ENCODE results near the gene MTHFD1. TPM values are rescaled to one million over a fixed set of nuclear protein-coding genes. Genes with fewer than 3 reads are reported as not detected.
"Not testable (repeated sequence)": the region's sequence is repeated elsewhere in the genome, so short reads cannot be mapped to it uniquely, and the experiment has no call there.

Gene MTHFD1
- total RNA-seq, 4 donors from 2014 or later = 34.5 to 54.5 (median 38.6) TPM

DNA sequence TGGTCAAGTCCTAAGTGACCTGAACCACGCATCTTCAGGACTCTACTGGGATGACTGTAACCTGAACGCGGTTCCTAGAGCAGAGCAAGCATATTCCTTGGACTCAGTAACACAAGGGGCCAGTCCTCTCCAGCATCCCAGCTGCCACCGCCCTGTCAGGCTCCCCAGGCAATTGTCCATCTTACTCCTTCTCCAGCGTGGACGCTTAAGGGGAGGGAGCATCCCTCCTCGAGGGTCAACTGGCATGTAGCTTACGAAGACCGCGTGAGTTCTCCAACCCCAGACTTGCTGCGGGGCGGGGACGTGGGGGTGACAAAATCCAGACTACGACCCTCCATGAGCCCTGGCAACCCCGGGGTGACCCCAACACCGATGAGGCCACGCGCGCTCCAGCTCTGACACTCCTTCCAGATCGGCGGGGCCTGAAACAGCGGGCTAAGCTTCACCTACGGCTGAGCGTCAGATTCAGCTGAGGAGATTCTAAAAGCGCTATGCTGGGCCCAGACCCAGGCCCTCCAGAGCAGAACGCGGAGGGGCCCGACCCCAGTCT, 846 bp upstream of the MTHFD1 start:
- Histone ChIP-seq H3K27ac (peak overlapping the region; percentile 78 to 96 (median 94)), H3K9me3 (no peaks in the 10 kb centered on the region), H3K4me3 (peak overlapping the region; percentile 39 to 74), H3K4me1 (peaks cover 0 to 30% (median 10%) of the 10 kb centered on the region in 3 donors), H3K27me3 (no peaks in the 10 kb centered on the region), H3K36me3 (peaks cover 0 to 14% of the 10 kb centered on the region in 2 donors)
- TF ChIP-seq, protein P1, sequence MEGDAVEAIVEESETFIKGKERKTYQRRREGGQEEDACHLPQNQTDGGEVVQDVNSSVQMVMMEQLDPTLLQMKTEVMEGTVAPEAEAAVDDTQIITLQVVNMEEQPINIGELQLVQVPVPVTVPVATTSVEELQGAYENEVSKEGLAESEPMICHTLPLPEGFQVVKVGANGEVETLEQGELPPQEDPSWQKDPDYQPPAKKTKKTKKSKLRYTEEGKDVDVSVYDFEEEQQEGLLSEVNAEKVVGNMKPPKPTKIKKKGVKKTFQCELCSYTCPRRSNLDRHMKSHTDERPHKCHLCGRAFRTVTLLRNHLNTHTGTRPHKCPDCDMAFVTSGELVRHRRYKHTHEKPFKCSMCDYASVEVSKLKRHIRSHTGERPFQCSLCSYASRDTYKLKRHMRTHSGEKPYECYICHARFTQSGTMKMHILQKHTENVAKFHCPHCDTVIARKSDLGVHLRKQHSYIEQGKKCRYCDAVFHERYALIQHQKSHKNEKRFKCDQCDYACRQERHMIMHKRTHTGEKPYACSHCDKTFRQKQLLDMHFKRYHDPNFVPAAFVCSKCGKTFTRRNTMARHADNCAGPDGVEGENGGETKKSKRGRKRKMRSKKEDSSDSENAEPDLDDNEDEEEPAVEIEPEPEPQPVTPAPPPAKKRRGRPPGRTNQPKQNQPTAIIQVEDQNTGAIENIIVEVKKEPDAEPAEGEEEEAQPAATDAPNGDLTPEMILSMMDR (IDR thresholded peaks at IDR 0.05) = no peak
- no peak for TF ChIP-seq EP300 (IDR thresholded peaks at IDR 0.05)
- TF ChIP-seq POLR2A (IDR thresholded peaks at IDR 0.05) = no peak
- TF ChIP-seq POLR2AphosphoS5 (IDR thresholded peaks at IDR 0.05) = no peak
- 11% methylated on average over 3 of the region's 28 CpGs; no CpG with 5 or more reads in 1 of the 2 donors for WGBS, 2 donors (ENCODE audit: low coverage in 1 of 2)
- ATAC-seq = peak; percentile 0

DNA sequence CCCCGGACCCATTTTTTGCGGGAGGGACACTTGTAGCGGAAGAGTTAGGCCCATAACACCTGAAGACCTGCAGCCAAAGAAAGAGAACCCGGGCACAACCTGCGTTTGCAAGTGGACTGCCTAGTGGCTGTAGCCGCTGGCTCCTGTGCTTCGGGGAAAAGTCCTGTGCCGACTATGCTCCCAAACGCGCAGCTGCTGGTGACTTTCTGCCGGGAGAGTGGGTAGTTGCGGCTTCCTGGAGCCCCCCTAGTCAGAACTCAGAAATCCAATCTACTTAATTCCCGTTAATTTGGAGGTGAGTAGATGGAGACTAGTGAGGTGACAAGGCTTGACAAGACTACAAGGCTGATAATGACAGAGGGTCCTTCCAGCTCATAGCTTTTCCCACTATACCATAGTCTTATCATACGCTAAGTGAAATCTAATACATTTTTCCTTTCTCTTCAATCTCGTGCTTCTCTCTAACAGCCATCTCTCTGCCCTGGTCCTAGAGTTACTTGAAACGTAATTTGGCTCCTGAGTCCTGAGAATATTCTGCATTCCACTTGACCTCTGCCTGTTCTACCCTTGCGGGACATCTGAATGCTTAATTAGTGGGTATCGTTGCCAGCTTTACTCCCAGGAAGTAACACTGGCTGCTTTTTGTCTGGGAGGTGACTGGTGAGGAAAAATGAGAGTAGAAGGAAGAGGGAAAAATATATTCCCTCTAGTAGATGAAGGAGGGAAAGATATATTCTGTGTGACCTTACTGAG, 556 bp downstream of the MTHFD1 start:
- ATAC-seq = peak; percentile 3
- Histone ChIP-seq H3K27me3 (no peaks in the 10 kb centered on the region), H3K36me3 (peaks cover 0 to 14% of the 10 kb centered on the region in 2 donors), H3K4me1 (peaks cover 0 to 30% (median 10%) of the 10 kb centered on the region in 3 donors), H3K9me3 (no peaks in the 10 kb centered on the region), H3K4me3 (peak overlapping the region; percentile 39 to 74), H3K27ac (peak overlapping the region; percentile 47 to 96 (median 94))
- TF ChIP-seq POLR2AphosphoS5 (IDR thresholded peaks at IDR 0.05) (no peak), EP300 (IDR thresholded peaks at IDR 0.05) (no peak), POLR2A (IDR thresholded peaks at IDR 0.05) (no peak)
- TF ChIP-seq, protein P1 (IDR thresholded peaks at IDR 0.05) = no peak
- 0% methylated on average over 6 of the region's 18 CpGs for WGBS, 2 donors (ENCODE audit: low coverage in 1 of 2)

DNA sequence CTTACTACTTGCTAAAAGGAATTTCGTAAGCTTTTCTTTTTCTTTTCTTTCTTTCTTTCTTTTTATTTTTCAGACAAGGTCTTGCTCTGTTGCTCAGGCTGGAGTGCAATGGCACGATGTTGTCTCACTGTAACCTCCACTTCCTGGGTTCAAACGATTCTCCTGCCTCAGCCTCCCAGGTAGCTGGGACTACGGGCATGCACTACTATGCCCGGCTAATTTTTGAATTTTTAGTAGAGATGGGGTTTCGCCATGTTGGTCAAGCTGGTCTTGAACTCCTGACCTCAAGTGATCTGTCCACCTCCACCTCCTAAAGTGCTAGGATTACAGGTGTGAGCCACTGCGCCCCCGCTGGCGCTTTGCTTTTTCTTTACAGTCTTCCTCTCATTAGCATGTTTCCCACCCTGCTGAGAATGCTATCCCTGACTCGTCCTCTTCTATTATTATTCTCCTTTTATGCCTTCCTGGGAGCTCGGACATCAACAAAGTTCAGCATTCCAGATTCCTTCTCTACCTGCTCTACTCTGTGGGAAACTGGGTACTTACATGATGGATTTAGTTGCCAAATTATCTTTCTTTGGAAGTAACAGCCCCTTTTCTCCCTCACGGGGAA, 3.1 kb downstream of the MTHFD1 start:
- no peak overlapping the region for H3K4me3 ChIP-seq
- TF ChIP-seq, protein P1 (IDR thresholded peaks at IDR 0.05) = no peak
- no peak for TF ChIP-seq EP300 (IDR thresholded peaks at IDR 0.05)
- no peak for TF ChIP-seq POLR2AphosphoS5 (IDR thresholded peaks at IDR 0.05)
- TF ChIP-seq POLR2A (IDR thresholded peaks at IDR 0.05) = no peak
- peaks cover 0 to 27% (median 10%) of the 10 kb centered on the region in 3 donors for H3K4me1 ChIP-seq
- no peaks in the 10 kb centered on the region for H3K27me3 ChIP-seq
- no peak overlapping the region for H3K27ac ChIP-seq
- peaks cover 0 to 17% of the 10 kb centered on the region in 2 donors for H3K36me3 ChIP-seq
- no peaks in the 10 kb centered on the region for H3K9me3 ChIP-seq
- WGBS, 2 donors (ENCODE audit: low coverage in 1 of 2) = 76 to 86% methylated on average over 3 to 12 of the region's 12 CpGs
- no peak for ATAC-seq

DNA sequence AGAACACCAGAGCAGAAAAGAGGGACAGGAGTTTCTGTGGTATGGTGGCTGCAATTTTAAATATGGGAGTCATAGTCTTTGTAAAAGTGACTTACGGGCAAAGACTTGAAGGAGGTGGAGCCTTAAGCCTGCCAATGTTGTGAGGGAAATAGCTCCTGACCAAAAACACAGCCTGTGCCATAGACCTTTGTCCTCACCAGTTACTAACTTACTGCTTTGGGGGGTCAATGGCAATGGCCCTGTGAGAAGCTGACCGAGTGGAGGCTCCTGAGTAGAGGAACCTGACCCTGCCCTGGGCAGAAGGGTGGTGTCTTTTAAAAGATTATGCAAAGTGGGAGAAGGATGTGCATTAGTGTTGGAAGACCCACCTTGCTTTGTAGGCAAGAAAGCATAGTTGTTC, 3.8 kb downstream of the MTHFD1 start:
- Histone ChIP-seq H3K36me3 (peaks cover 0 to 17% of the 10 kb centered on the region in 2 donors), H3K27ac (no peak overlapping the region), H3K4me1 (peaks cover 0 to 19% (median 10%) of the 10 kb centered on the region in 3 donors), H3K4me3 (no peak overlapping the region), H3K9me3 (no peaks in the 10 kb centered on the region), H3K27me3 (no peaks in the 10 kb centered on the region)
- ATAC-seq = no peak
- 80 to 95% methylated on average over 1 to 2 of the region's 2 CpGs for WGBS, 2 donors (ENCODE audit: low coverage in 1 of 2)
- TF ChIP-seq, protein P1 (IDR thresholded peaks at IDR 0.05) = no peak
- TF ChIP-seq EP300 (IDR thresholded peaks at IDR 0.05) (no peak), POLR2A (IDR thresholded peaks at IDR 0.05) (no peak), POLR2AphosphoS5 (IDR thresholded peaks at IDR 0.05) (no peak)

DNA sequence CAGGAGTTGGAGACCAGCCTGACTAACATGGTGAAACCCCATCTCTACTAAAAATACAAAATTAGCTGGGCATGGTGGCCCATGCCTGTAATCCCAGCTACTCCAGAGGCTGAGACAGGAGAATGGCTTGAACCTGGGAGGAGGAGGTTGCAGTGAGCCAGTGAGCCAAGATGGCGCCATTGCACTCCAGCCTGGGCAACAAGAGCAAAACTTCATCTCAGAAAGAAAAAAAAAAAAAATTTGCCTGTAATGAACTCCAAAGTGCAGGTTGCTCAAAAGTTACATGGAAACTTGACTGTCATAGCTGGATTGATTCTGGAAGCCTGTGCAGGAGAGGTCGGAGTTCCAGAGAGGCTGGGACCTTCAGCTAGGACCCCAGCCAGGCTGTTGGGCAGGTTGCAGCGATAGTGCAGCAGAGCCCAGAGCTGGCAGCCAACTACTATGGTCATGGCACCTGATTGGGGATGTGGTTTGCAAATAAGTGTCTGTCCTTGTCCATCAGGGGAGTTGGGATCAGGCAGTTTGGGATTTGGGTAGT, 5.1 kb downstream of the MTHFD1 start:
- not testable (repeated sequence) for H3K27ac ChIP-seq, H3K27me3 ChIP-seq, H3K4me3 ChIP-seq, ATAC-seq, H3K9me3 ChIP-seq
- Histone ChIP-seq H3K4me1 (peaks cover 0 to 13% (median 6%) of the 10 kb centered on the region in 3 donors), H3K36me3 (peaks cover 0 to 17% of the 10 kb centered on the region in 2 donors)
- 96 to 100% methylated on average over 1 to 3 of the region's 3 CpGs for WGBS, 2 donors (ENCODE audit: low coverage in 1 of 2)

All from gastroesophageal sphincter (tissue), 4 donors.